ENCODE data around the gene GGA3. TPM values are rescaled to one million over a fixed set of nuclear protein-coding genes. Genes with fewer than 3 reads are reported as not detected.
A peak's percentile ranks its signal among the peaks of the same experiment; 100 is the strongest.

GGA3 gene
- total and polyA plus RNA-seq, 2 experiments from 2014 or later: 22.5 to 54.3 TPM

DNA sequence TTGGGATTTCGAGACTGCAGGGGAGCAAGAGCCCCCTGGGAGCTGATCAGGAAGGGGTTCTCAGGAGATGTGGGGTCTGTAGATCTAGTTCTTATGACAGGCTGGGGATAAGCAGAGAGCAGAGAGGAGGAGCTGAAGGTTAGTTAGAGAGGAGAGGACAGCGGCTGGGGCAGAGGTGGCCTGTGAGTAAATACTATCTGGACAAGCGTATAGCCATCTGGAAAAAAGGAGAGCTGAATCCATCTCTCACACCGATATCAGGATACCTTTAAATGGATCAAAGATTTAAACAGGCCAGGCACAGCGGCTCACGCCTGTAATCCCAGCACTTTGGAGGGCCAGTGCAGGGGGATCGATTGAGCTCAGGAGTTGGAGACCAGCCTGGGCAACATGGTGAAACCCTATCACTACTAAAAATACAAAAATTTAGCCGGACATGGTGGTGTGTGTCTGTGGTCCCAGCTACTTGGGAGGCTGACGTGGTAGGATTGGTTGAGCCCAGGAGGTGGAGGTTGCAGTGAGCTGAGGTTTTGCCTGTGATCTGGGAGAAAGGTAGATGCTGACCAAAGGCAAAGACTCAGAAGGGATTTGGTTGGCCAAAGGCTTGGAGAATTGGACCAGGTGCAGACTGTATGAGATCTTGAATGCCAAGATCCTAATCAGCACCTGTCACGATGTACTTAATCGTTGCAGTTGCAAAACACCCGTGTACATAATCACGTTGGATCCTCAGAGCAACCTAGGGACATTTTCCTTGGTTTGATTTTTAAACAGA, 46.7 kb upstream of the GGA3 start:
- H4K20me1 ChIP-seq (replicated peaks; ENCODE audit: insufficient read depth): no peaks in the 10 kb centered on the region
- H3K4me1 ChIP-seq (ENCODE audit: insufficient read depth): no peaks in the 10 kb centered on the region; the same call in 1 of the 2 replicates
- DNase-seq (ENCODE audit: low spot score) (no peak), ATAC-seq (no peak)
- H3K27me3 ChIP-seq (ENCODE audit: insufficient read depth): no peaks in the 10 kb centered on the region
- Mint-ChIP-seq H3K4me1 (peaks cover 4% of the 10 kb centered on the region; the same call in 1 of the 3 replicates), H3K36me3 (ENCODE audit: low read depth) (no peaks in the 10 kb centered on the region), H3K4me3 (no peak overlapping the region), H3K9me3 (no peaks in the 10 kb centered on the region), H3K27me3 (ENCODE audit: insufficient read depth, low read depth, poor library complexity) (peaks cover 4% of the 10 kb centered on the region), H3K27ac (peak overlapping the region; percentile 41)
- no peaks in the 10 kb centered on the region for H3F3A ChIP-seq (replicated peaks; ENCODE audit: low read depth)
- H3K36me3 ChIP-seq (ENCODE audit: insufficient read depth): no peaks in the 10 kb centered on the region
- H3K79me2 ChIP-seq (replicated peaks; ENCODE audit: insufficient read depth): no peaks in the 10 kb centered on the region
- no peak overlapping the region for H3K4me2 ChIP-seq
- H3K27ac ChIP-seq (ENCODE audit: low read depth): no peak overlapping the region
- no peak overlapping the region for H2AFZ ChIP-seq
- TF ChIP-seq POLR2AphosphoS5 (IDR thresholded peaks at IDR 0.05; ENCODE audit: low read depth) (no peak), ZNF114 (CRISPR knock-in tag; IDR thresholded peaks at IDR 0.05) (no peak), EZH2phosphoT487 (IDR thresholded peaks at IDR 0.05; ENCODE audit: unreplicated experiment) (no peak), ZNF331 (CRISPR knock-in tag; IDR thresholded peaks at IDR 0.05; ENCODE audit: low read depth) (no peak), STAT1 (IDR thresholded peaks at IDR 0.05; ENCODE audit: unreplicated experiment) (no peak), JUNB (IDR thresholded peaks at IDR 0.05; ENCODE audit: unreplicated experiment) (no peak), NANOG (IDR thresholded peaks at IDR 0.05; ENCODE audit: borderline replicate concordance) (no peak), EZH2 (IDR thresholded peaks at IDR 0.05; ENCODE audit: low read depth, unreplicated experiment) (no peak), CREB1 (CRISPR knock-in tag; IDR thresholded peaks at IDR 0.05; ENCODE audit: low read depth) (no peak)
- TF ChIP-seq, protein P1, sequence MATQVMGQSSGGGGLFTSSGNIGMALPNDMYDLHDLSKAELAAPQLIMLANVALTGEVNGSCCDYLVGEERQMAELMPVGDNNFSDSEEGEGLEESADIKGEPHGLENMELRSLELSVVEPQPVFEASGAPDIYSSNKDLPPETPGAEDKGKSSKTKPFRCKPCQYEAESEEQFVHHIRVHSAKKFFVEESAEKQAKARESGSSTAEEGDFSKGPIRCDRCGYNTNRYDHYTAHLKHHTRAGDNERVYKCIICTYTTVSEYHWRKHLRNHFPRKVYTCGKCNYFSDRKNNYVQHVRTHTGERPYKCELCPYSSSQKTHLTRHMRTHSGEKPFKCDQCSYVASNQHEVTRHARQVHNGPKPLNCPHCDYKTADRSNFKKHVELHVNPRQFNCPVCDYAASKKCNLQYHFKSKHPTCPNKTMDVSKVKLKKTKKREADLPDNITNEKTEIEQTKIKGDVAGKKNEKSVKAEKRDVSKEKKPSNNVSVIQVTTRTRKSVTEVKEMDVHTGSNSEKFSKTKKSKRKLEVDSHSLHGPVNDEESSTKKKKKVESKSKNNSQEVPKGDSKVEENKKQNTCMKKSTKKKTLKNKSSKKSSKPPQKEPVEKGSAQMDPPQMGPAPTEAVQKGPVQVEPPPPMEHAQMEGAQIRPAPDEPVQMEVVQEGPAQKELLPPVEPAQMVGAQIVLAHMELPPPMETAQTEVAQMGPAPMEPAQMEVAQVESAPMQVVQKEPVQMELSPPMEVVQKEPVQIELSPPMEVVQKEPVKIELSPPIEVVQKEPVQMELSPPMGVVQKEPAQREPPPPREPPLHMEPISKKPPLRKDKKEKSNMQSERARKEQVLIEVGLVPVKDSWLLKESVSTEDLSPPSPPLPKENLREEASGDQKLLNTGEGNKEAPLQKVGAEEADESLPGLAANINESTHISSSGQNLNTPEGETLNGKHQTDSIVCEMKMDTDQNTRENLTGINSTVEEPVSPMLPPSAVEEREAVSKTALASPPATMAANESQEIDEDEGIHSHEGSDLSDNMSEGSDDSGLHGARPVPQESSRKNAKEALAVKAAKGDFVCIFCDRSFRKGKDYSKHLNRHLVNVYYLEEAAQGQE (IDR thresholded peaks at IDR 0.05; ENCODE audit: unreplicated experiment): no peak
- TF ChIP-seq, protein P2, sequence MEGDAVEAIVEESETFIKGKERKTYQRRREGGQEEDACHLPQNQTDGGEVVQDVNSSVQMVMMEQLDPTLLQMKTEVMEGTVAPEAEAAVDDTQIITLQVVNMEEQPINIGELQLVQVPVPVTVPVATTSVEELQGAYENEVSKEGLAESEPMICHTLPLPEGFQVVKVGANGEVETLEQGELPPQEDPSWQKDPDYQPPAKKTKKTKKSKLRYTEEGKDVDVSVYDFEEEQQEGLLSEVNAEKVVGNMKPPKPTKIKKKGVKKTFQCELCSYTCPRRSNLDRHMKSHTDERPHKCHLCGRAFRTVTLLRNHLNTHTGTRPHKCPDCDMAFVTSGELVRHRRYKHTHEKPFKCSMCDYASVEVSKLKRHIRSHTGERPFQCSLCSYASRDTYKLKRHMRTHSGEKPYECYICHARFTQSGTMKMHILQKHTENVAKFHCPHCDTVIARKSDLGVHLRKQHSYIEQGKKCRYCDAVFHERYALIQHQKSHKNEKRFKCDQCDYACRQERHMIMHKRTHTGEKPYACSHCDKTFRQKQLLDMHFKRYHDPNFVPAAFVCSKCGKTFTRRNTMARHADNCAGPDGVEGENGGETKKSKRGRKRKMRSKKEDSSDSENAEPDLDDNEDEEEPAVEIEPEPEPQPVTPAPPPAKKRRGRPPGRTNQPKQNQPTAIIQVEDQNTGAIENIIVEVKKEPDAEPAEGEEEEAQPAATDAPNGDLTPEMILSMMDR (conservative IDR thresholded peaks at IDR 0.05; ENCODE audit: low read depth in 2 of 2): no peak
- TF ChIP-seq, protein P3, sequence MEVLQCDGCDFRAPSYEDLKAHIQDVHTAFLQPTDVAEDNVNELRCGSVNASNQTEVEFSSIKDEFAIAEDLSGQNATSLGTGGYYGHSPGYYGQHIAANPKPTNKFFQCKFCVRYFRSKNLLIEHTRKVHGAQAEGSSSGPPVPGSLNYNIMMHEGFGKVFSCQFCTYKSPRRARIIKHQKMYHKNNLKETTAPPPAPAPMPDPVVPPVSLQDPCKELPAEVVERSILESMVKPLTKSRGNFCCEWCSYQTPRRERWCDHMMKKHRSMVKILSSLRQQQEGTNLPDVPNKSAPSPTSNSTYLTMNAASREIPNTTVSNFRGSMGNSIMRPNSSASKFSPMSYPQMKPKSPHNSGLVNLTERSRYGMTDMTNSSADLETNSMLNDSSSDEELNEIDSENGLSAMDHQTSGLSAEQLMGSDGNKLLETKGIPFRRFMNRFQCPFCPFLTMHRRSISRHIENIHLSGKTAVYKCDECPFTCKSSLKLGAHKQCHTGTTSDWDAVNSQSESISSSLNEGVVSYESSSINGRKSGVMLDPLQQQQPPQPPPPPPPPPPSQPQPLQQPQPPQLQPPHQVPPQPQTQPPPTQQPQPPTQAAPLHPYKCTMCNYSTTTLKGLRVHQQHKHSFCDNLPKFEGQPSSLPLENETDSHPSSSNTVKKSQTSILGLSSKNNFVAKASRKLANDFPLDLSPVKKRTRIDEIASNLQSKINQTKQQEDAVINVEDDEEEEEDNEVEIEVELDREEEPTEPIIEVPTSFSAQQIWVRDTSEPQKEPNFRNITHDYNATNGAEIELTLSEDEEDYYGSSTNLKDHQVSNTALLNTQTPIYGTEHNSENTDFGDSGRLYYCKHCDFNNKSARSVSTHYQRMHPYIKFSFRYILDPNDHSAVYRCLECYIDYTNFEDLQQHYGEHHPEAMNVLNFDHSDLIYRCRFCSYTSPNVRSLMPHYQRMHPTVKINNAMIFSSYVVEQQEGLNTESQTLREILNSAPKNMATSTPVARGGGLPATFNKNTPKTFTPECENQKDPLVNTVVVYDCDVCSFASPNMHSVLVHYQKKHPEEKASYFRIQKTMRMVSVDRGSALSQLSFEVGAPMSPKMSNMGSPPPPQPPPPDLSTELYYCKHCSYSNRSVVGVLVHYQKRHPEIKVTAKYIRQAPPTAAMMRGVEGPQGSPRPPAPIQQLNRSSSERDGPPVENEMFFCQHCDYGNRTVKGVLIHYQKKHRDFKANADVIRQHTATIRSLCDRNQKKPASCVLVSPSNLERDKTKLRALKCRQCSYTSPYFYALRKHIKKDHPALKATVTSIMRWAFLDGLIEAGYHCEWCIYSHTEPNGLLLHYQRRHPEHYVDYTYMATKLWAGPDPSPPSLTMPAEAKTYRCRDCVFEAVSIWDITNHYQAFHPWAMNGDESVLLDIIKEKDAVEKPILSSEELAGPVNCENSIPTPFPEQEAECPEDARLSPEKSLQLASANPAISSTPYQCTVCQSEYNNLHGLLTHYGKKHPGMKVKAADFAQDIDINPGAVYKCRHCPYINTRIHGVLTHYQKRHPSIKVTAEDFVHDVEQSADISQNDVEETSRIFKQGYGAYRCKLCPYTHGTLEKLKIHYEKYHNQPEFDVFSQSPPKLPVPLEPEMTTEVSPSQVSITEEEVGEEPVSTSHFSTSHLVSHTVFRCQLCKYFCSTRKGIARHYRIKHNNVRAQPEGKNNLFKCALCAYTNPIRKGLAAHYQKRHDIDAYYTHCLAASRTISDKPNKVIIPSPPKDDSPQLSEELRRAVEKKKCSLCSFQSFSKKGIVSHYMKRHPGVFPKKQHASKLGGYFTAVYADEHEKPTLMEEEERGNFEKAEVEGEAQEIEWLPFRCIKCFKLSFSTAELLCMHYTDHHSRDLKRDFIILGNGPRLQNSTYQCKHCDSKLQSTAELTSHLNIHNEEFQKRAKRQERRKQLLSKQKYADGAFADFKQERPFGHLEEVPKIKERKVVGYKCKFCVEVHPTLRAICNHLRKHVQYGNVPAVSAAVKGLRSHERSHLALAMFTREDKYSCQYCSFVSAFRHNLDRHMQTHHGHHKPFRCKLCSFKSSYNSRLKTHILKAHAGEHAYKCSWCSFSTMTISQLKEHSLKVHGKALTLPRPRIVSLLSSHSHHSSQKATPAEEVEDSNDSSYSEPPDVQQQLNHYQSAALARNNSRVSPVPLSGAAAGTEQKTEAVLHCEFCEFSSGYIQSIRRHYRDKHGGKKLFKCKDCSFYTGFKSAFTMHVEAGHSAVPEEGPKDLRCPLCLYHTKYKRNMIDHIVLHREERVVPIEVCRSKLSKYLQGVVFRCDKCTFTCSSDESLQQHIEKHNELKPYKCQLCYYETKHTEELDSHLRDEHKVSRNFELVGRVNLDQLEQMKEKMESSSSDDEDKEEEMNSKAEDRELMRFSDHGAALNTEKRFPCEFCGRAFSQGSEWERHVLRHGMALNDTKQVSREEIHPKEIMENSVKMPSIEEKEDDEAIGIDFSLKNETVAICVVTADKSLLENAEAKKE (CRISPR knock-in tag; IDR thresholded peaks at IDR 0.05): no peak
- TF ChIP-seq, protein P4, sequence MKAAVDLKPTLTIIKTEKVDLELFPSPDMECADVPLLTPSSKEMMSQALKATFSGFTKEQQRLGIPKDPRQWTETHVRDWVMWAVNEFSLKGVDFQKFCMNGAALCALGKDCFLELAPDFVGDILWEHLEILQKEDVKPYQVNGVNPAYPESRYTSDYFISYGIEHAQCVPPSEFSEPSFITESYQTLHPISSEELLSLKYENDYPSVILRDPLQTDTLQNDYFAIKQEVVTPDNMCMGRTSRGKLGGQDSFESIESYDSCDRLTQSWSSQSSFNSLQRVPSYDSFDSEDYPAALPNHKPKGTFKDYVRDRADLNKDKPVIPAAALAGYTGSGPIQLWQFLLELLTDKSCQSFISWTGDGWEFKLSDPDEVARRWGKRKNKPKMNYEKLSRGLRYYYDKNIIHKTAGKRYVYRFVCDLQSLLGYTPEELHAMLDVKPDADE (IDR thresholded peaks at IDR 0.05): no peak
- H3K9me2 ChIP-seq (ENCODE audit: insufficient read depth): no peaks in the 10 kb centered on the region
- no peak overlapping the region for H3K4me3 ChIP-seq

Measured in GM23338 (cell line).